Measurements from ENCODE around the gene PARD6G.

PARD6G gene

GRCh38 chr18:80192653-80193385 is 54.5 kb downstream of the PARD6G start:
- DNase-seq (ENCODE audit: insufficient read length, low spot score): no peak
- no peak for FAIRE-seq
- TF ChIP-seq TAF1 (IDR thresholded peaks at IDR 0.05; ENCODE audit: low read depth, low read length) (no peak), SPI1 (IDR thresholded peaks at IDR 0.05; ENCODE audit: low read depth, low read length) (no peak), POLR2AphosphoS5 (IDR thresholded peaks at IDR 0.05; ENCODE audit: low read depth, low read length) (no peak)

GRCh38 chr18:80191907-80192652 is 55.2 kb downstream of the PARD6G start:
- DNase-seq (ENCODE audit: insufficient read length, low spot score) (no peak), FAIRE-seq (no peak)
- TF ChIP-seq POLR2A (IDR thresholded peaks at IDR 0.05; ENCODE audit: low read depth, low read length): no peak
- TF ChIP-seq SPI1 (IDR thresholded peaks at IDR 0.05; ENCODE audit: low read depth, low read length): no peak
- TF ChIP-seq POLR2AphosphoS5 (IDR thresholded peaks at IDR 0.05; ENCODE audit: low read depth, low read length): no peak
- no peak for TF ChIP-seq PAX5 (IDR thresholded peaks at IDR 0.05; ENCODE audit: insufficient read depth, low read length, severe bottlenecking)
- no peak for TF ChIP-seq POU2F2 (IDR thresholded peaks at IDR 0.05; ENCODE audit: low read depth, low read length)
- TF ChIP-seq TAF1 (IDR thresholded peaks at IDR 0.05; ENCODE audit: low read depth, low read length): no peak

GRCh38 chr18:80191264-80191663 is 56.0 kb downstream of the PARD6G start:
- no peak for TF ChIP-seq TAF1 (IDR thresholded peaks at IDR 0.05; ENCODE audit: low read depth, low read length)
- TF ChIP-seq PAX5 (IDR thresholded peaks at IDR 0.05; ENCODE audit: insufficient read depth, low read length, severe bottlenecking): no peak
- no peak for TF ChIP-seq POLR2A (IDR thresholded peaks at IDR 0.05; ENCODE audit: low read depth, low read length)
- TF ChIP-seq POLR2AphosphoS5 (IDR thresholded peaks at IDR 0.05; ENCODE audit: low read depth, low read length): no peak
- no peak for TF ChIP-seq SPI1 (IDR thresholded peaks at IDR 0.05; ENCODE audit: low read depth, low read length)
- no peak for TF ChIP-seq POU2F2 (IDR thresholded peaks at IDR 0.05; ENCODE audit: low read depth, low read length)
- FAIRE-seq (no peak), DNase-seq (ENCODE audit: insufficient read length, low spot score) (no peak)

DNA sequence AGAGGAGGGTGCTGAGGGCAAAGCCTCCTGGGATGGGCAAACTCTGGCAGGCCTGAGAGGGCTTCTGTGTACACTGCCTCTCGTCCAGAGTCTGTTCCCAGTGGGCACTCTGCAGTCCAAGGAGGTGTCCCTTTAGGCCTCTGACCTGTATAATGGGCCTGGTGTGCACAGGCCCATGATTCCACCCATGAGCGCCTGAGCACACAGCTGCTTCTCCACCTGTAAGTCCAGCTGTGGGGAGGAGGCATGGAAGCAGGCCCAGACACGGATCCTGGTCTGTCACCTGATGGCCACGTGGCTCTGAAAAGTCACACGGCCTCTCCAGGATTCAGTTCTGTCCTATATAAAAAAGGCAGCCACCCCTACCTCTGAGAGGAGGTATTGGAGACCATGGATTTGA is 57.0 kb downstream of the PARD6G start:
- DNase-seq (ENCODE audit: insufficient read length, low spot score): no peak
- no peak for FAIRE-seq
- TF ChIP-seq POU2F2 (IDR thresholded peaks at IDR 0.05; ENCODE audit: low read depth, low read length) (no peak), PAX5 (IDR thresholded peaks at IDR 0.05; ENCODE audit: insufficient read depth, low read length, severe bottlenecking) (no peak), TAF1 (IDR thresholded peaks at IDR 0.05; ENCODE audit: low read depth, low read length) (no peak), POLR2AphosphoS5 (IDR thresholded peaks at IDR 0.05; ENCODE audit: low read depth, low read length) (no peak), POLR2A (IDR thresholded peaks at IDR 0.05; ENCODE audit: low read depth, low read length) (no peak), SPI1 (IDR thresholded peaks at IDR 0.05; ENCODE audit: low read depth, low read length) (no peak)

GRCh38 chr18:80189531-80189865 is 57.8 kb downstream of the PARD6G start:
- no peak for FAIRE-seq
- TF ChIP-seq POLR2AphosphoS5 (IDR thresholded peaks at IDR 0.05; ENCODE audit: low read depth, low read length): no peak
- no peak for TF ChIP-seq TAF1 (IDR thresholded peaks at IDR 0.05; ENCODE audit: low read depth, low read length)
- TF ChIP-seq PAX5 (IDR thresholded peaks at IDR 0.05; ENCODE audit: insufficient read depth, low read length, severe bottlenecking): no peak
- no peak for TF ChIP-seq POLR2A (IDR thresholded peaks at IDR 0.05; ENCODE audit: low read depth, low read length)
- no peak for TF ChIP-seq SPI1 (IDR thresholded peaks at IDR 0.05; ENCODE audit: low read depth, low read length)
- TF ChIP-seq POU2F2 (IDR thresholded peaks at IDR 0.05; ENCODE audit: low read depth, low read length): no peak
- no peak for DNase-seq (ENCODE audit: insufficient read length, low spot score)

- TF ChIP-seq POLR2AphosphoS5 (IDR thresholded peaks at IDR 0.05; ENCODE audit: low read depth, low read length) (no peak), PAX5 (IDR thresholded peaks at IDR 0.05; ENCODE audit: insufficient read depth, low read length, severe bottlenecking) (no peak), SPI1 (IDR thresholded peaks at IDR 0.05; ENCODE audit: low read depth, low read length) (no peak), POU2F2 (IDR thresholded peaks at IDR 0.05; ENCODE audit: low read depth, low read length) (no peak), TAF1 (IDR thresholded peaks at IDR 0.05; ENCODE audit: low read depth, low read length) (no peak), POLR2A (IDR thresholded peaks at IDR 0.05; ENCODE audit: low read depth, low read length) (no peak)
- DNase-seq (ENCODE audit: insufficient read length, low spot score) (no peak), FAIRE-seq (no peak)
Measured at GRCh38 chr18:80188643-80189530, 58.4 kb downstream of the PARD6G start.

GRCh38 chr18:80187956-80188642 is 59.2 kb downstream of the PARD6G start:
- no peak for TF ChIP-seq PAX5 (IDR thresholded peaks at IDR 0.05; ENCODE audit: insufficient read depth, low read length, severe bottlenecking)
- TF ChIP-seq POU2F2 (IDR thresholded peaks at IDR 0.05; ENCODE audit: low read depth, low read length): no peak
- no peak for TF ChIP-seq POLR2A (IDR thresholded peaks at IDR 0.05; ENCODE audit: low read depth, low read length)
- TF ChIP-seq TAF1 (IDR thresholded peaks at IDR 0.05; ENCODE audit: low read depth, low read length): no peak
- no peak for TF ChIP-seq POLR2AphosphoS5 (IDR thresholded peaks at IDR 0.05; ENCODE audit: low read depth, low read length)
- no peak for TF ChIP-seq SPI1 (IDR thresholded peaks at IDR 0.05; ENCODE audit: low read depth, low read length)
- DNase-seq (ENCODE audit: insufficient read length, low spot score): no peak
- FAIRE-seq: no peak

- TF ChIP-seq POLR2A (IDR thresholded peaks at IDR 0.05; ENCODE audit: low read depth, low read length) (no peak), PAX5 (IDR thresholded peaks at IDR 0.05; ENCODE audit: insufficient read depth, low read length, severe bottlenecking) (no peak), TAF1 (IDR thresholded peaks at IDR 0.05; ENCODE audit: low read depth, low read length) (no peak), POU2F2 (IDR thresholded peaks at IDR 0.05; ENCODE audit: low read depth, low read length) (no peak), SPI1 (IDR thresholded peaks at IDR 0.05; ENCODE audit: low read depth, low read length) (no peak), POLR2AphosphoS5 (IDR thresholded peaks at IDR 0.05; ENCODE audit: low read depth, low read length) (no peak)
- peak; percentile 77 for FAIRE-seq
- no peak for DNase-seq (ENCODE audit: insufficient read length, low spot score)
Measured at GRCh38 chr18:80185545-80185944, 61.8 kb downstream of the PARD6G start.
